GM18868 (cell line): ENCODE measurements around the gene SERINC2.
"Not testable (repeated sequence)": the region's sequence is repeated elsewhere in the genome, so short reads cannot be mapped to it uniquely, and the experiment has no call there.

Experiments used
- ATAC-seq: cut with Tn5 transposase; IDR thresholded peaks from one replicate; pipeline ENCODE4 v1.9.1; 2021; ENCODE audit warnings: mild to moderate bottlenecking, moderate library complexity; ENCODE audit not compliant: unreplicated experiment

Gene SERINC2

DNA sequence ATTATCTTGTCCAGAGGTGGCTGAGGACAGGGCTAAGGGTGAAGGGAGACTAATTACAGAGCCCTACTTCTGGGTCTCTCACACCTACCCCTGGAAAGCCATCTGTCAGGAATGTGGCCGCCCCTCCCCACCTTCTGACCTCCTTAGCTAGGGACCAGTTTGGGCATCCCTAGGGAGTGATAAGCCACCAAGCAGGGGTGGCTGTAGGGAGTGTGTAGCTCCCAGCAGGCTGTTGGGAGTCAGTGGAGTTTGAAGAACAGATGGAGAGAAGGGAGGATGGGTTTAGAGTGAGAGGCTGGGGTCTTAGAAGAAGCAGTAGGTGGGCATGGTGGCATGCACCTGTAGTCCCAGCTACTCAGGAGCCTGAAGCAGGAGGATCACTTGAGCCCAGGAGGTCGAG lies 808 bp upstream of the SERINC2 start:
- ATAC-seq: no peak

DNA sequence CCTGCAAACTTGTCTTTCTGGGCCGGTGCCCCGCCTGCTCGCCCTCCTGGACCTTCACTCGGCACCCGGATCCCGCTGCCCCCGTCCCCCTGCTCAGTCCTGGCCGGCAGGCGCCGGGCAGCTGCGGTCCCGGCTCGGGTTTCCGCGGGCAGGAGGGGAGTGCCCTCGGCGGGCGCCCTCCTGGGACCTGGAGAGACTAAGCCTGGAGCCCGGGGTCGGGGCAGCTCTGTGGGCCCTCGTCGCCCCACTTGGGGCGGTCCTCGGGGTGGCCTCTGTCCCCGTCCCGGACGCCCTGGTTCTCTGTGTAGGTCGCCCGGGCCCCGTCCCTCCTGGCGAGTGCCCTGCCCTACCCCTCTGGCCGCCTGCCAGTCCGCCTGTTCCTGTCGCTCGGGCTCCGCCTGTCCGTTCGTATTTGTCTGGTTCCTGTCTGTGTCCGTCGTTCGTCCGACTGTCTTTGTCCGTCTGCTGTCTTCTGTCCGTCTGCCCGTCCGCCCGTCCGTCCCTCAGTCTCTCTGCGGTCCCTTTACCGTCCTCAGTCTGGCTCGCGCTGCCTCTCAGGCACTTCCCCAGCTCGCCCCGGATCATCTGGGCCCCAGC lies 490 bp downstream of the SERINC2 start:
- ATAC-seq: no peak

DNA sequence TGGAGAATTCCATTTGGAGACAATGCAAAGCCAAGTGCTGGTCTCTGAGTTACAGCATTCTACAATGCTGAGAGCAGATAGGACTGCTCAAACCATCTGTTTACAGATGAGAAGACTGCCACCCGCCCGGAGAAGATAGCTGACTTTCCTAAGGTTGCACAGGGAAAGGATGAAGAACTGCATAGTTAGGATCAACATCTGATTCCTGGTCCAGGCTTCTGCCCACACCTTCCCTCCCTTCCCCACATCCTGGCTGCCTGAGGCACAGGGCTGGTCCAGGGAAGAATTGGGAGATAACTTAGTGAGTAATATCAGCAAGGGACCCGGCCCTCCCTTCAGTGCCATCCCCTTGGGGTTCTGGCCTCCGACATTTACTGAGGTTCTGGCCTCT lies 2.0 kb downstream of the SERINC2 start:
- ATAC-seq: no peak

DNA sequence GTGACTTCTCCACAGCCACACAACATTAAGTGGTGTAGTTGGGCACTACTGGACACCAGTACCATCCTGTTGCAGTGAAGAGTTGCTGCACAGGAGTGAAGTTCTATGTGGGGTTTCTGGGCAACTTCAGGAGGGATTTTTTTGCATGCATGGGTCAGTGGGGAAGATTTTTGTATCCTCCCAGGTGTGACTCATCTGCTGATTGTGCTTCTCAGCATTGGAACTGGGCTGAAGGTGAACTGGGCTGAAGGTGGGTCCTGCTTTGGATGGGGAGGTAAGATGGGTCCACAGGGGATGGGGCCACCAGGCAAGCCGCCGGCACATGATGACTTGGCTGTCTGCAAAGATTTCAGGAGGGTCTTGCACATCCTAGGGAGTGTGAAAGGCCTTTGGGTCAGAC lies 2.6 kb downstream of the SERINC2 start:
- ATAC-seq: no peak

DNA sequence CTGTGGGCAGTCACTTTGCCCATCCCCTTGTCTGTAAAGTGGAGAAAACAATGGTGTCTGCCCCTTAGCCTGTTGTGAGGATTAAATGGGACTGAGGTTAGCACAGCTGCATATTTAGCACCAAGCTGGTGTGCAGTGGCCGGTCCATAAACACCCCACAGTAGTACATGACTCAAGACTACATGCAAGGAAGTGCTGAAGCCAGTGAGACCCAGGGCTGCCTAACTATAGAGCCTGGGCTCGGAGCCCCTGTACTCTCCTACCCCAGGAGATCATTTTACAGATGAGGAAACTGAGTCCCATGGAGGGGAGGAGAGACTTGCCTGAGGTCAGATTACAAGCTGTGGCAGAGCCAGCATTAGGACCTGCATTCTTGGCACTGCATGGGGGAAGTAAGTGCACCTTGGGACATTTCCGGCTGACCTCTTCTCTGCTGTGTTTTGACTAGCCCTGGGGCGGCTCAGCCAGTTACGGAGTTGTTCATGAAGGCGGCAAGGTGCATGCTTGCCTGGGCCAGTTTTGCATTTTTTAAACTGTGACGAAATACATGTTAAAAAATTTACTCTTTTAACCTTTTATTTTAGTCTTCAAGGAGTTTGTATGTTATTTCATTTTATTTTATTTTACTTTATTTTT lies 3.2 kb downstream of the SERINC2 start:
- ATAC-seq: no peak

DNA sequence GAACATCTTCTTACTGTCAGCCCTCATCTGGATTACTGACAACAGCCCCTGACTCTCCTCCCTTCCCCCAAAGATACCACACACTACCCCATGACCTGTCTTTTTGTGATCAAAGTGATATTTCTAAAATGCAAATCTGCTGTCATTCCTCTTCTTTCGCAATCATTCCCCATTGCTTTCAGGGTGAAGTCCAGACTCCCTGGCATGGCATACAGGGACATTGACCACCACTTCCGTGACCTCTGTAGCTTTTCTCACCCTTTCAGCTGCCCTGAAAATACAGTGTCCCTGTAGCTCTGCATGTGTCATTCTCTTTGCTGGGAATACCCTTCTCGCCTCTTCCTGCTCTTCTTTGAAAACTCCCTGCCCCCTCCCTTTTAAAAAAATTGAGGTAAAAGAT lies 4.1 kb downstream of the SERINC2 start:
- no peak for ATAC-seq

DNA sequence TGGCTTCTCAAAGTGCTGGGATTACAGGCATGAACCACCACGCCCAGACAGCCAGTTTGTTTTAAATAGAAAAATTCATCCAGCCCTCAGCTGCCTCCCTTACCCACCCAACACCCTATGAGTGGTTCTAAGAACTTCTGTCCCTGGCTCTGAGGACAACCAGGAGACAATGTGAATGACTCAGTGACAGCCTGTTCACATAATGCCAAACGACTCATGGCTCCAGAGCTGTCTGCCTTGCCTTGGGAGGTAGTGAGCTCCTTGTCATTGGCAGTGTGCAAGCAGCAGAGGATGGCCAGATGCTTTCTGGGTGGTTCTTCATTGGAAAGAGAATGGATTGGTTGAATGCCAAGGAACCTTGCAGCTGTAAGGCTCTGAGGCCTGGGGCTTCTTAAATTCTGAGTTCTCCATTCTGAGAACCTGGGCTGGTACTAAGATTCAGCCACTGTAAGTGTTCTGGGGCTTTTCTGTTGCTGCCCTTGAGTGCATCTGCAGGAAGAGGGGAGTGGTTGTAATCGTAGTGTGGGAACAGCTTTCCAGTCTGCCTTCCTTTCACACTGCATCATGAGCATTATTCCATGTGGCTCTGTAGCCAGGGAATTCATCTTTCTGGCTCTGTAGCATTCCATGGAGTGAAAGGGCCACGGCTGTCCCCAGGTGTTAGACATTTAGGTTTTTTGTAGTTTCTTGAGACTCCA lies 5.8 kb downstream of the SERINC2 start:
- no peak for ATAC-seq

DNA sequence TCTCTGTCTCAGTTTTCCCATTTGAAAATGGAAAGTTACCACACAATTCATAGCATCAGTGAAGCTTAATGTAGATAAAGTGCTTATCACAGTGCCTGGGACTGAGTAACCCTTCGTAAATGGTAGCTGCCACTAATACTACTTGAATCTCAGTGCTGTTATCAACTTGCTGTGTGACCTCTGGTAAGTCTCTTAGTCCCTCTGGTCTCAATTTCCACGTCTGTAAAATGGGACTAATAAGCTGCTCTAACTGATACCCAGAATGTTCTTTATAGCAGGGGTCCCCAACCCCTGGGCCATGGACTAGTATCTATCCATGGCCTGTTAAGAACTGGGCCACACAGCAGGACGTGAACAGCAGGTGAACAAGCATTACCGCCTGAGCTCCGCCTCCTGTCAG lies 7.7 kb downstream of the SERINC2 start:
- no peak for ATAC-seq

DNA sequence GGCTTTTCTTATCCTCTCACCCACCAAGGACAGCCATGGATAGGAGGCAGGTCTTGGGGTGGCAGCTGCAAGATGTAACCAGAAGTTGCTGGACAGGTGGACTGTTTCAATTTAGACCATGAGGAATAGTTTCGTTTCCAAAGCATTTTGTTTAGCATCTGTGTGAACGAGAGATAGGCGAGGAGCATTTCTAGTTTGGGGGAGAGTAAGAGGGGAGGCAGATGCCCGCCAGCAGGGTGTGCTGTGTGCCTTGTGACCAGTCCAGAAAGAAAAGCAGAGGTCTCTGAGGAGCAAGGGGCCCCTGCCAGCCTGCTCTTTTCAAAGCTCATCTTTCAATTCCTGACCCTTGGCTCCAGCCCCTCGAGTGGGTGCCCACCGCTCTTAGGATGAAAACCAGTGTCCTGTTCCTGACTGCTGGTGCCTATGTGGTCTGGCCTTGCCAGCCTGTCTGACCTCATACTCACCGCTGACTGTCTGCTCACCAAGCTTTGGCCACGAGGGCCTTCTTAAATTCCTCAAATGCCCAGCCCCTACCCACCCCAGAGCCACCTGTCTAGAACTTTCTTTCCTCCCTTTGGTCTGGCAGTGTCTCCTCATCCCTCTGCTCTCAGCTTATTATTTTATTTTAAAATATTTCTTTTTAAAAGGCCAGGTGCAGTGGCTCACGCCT lies 8.5 kb downstream of the SERINC2 start:
- no peak for ATAC-seq

DNA sequence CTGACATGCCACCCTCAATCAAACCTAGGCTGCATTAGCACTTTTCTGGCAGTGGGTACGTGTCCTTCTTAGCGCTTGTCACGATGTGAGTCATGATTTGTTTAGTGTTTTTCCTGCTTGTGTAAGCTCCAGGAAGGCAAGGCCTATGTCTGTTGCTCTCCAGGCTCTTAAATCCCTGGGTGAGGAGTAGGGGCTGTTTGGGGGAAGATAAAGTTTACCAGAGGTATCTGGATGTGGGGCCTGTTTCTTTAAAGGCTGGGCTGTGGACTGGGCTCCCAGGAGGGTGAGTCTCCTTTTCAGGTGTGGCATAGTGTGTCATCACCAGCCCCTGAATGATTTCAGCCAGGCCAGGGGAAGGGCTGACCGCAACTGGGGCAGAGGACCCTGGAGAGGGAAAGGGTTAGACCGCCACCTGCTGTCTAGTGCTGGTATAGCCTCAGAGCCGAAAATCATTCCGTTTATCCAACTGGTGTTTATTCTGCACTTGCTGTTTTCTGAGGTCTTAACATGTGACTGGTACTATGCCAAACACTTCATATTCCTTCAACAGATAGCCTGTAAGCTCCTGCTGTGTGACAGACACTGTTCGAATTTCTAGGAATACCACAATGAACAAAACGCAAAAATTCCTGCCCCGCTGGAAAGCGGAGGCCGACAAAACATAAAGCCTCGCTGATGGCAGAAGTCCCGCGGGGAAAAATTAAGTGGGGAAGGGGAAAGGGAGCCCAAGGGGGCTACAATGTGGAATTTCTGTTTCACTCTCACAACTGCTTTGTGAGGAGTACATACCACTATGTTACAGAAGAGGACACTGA lies 9.7 kb downstream of the SERINC2 start:
- ATAC-seq: no peak

DNA sequence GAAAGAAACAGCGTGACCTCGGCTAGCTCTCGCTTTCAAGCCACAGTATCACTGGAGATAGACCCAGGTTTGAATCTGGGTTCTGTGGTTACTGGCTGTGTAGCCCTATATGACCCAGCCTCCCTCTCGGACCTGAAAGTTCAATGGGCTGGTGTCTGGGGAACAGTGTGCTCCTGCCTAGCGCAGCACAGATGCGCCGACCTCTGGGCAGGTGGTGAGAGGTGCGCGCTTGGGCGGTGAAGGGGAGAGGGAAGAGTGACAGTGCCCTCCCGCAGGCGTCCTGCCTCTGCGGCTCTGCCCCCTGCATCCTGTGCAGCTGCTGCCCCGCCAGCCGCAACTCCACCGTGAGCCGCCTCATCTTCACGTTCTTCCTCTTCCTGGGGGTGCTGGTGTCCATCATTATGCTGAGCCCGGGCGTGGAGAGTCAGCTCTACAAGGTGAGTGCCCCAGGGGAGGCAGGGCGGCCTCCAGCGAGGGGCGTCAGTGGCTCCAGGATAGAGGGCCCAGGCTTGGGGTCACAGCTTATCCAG lies 10.5 kb downstream of the SERINC2 start:
- ATAC-seq: peak; percentile 73

DNA sequence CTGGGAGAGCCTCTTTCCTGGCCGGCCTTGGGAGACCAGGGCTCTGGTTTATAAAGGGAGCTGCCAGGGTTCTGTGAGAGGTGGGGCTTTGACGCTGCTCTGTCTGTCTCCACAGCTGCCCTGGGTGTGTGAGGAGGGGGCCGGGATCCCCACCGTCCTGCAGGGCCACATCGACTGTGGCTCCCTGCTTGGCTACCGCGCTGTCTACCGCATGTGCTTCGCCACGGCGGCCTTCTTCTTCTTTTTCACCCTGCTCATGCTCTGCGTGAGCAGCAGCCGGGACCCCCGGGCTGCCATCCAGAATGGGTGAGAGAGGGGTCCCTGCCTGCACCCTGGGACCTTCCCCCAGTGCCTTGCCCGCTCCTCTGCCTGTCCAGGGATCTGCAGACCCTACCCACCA lies 11.6 kb downstream of the SERINC2 start:
- ATAC-seq: no peak

DNA sequence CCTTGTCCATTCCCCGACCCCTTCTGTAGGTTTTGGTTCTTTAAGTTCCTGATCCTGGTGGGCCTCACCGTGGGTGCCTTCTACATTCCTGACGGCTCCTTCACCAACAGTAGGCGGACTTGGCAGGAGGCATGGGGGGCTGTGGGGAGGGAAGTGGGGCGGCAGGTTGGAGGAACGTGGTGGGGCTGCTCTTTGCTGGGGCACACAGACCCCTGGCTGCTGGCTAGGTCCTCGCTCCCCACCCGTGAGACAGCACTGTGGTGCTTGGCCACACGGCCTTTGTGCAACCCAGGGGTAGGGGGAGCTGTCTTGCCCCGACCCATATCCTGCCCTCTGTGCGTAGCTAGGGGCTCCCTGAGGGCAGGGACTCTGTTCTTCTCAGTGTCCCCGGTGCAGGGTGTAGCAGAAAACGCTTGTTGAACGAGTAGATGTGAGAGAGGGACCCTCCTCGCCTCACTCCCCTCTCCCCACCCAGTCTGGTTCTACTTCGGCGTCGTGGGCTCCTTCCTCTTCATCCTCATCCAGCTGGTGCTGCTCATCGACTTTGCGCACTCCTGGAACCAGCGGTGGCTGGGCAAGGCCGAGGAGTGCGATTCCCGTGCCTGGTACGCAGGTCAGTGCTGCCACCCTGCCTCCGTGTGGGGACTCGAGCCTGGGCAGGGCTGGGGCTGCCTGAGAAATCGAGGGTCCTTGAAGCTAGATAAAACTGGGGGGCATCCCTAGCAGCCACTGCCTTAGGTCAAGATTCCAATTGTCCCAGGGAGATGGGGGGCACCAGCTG lies 12.5 kb downstream of the SERINC2 start:
- no peak for ATAC-seq

DNA sequence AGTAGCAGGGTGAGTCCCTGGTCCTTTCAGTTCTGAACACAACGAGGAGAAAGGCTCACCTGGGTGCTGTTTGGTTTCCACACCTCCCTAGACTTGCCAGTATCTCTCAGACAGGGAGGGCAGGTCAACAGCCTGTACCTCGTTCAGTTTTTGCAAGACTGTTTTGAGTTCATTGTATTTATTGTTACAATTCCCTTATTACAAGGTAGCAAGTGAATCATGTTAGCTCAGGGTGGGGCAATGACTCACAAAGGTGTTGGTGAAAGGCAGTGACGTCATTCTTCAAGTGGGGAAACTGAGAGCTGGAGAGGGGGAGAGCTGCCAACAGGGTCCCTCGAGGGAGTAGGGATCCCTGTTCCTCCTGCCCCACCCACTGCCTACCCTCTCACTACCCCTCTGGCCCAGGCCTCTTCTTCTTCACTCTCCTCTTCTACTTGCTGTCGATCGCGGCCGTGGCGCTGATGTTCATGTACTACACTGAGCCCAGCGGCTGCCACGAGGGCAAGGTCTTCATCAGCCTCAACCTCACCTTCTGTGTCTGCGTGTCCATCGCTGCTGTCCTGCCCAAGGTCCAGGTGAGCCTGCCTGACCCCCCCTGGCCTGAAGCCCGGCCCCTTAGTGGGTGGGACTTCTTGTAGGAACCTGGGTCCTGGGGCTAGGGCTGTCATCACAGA lies 13.4 kb downstream of the SERINC2 start:
- no peak for ATAC-seq

DNA sequence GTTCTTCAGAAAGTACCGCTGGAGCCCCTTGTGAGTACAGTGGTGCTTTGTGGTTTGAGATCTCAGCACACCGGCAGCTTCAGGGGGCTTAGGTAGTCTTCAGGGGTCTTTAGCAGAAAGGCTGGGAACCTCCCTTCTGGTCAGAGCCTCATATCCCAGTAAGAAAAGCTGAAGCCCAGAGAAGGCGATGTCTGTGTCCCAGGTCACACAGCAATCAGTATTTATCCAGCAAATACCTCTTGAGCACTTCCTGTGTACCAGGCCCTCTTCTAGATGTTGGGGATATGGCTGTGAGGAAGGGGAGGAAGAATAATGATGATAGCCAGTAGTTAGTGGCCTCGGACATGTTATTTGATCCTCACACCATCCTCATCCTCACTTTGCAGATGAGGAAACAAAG lies 14.3 kb downstream of the SERINC2 start:
- no peak for ATAC-seq

DNA sequence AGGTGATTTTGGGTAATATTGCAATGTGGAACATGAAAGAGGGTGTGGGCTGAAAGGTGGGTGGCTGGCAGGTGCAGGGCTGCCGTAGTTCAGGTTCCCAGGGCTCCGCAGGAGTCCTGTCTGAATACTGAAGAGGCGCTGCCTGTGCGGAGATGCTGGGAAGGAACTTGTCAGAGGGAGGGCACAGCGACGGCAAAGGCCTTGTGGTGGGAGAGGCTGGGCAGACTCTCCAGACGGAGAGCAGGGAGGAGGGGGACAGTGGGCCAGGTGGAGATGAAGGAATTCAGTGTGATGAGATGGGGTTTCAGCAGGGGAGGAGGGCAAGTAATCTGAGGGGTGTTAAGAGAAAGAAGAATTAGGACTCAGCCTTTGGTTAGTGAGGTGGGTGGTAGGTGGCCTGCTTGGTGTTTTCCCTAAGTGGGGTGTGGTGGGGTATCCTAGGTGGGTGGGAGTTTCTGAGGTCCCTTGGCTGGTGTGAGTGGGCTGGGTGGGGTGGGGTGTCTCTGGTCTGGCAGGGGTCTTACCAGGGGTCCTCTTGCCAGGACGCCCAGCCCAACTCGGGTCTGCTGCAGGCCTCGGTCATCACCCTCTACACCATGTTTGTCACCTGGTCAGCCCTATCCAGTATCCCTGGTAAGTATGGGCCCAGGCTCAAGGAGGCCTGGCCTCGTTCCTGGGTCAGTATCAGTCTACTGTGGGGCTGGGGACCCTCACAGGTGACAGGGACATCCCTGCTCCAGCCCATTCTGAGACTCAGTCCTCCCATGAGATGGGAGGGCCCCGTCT lies 15.6 kb downstream of the SERINC2 start:
- no peak for ATAC-seq

DNA sequence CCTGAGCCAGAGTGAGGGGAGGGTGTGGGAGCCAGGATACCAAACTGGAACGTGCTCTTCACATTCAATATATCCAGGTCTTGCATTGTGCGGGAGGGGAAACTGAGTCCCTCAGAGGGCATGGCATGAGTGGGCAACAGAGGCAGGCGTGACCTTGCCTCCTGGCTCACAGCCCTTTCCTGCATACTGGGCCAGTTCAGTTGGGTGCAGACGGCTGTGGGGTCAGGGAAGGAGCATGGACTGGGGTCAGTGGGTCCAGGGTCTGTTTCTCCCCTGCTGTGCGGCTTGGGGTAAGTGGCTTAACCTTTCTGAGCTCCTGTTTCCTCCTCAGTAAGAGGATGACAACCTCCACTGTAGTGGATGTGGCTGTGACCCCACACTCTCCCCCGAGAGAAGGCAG lies 16.6 kb downstream of the SERINC2 start:
- no peak for ATAC-seq

DNA sequence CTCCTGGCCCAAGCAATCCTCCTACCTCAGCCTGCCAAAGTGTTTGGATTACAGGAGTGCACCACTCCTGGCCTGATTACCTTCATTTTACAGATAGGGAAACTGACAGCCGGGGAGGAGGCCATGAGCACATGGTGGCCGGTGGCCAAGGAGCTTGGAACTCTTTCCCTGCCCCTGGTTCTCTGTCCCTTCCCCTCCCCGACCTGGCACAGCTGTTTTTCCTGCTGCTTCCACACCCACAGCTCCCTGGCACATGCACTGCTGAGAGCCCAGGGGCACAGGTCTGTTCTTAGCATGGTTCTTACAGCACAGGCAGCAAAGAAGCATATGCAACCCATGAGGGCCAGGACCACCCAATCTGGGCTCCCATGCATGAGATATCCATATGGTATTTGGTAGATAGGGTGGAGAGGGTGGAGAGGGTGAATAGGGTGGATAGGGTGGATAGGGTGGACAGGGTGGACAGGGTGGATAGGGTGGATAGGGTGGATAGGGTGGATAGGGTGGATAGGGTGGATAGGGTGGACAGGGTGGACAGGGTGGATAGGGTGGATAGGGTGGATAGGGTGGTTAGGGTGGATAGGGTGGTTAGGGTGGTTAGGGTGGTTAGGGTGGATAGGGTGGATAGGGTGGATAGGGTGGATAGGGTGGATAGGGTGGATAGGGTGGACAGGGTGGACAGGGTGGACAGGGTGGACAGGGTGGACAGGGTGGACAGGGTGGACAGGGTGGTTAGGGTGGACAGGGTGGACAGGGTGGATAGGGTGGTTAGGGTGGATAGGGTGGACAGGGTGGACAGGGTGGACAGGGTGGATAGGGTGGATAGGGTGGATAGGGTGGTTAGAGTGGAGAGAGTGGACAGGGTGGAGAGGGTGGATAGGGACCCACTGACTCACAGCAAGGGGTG lies 18.6 kb downstream of the SERINC2 start:
- not testable (repeated sequence) for ATAC-seq
